CD1c-positive myeloid dendritic cell (primary cell): Measurements from ENCODE around the gene TBC1D22A.

ENCODE experiments used
- DNase-seq: peaks from one replicate; pipeline ENCODE4 v3.0.0-alpha.2; 2016; ENCODE audit errors: extremely low spot score

Gene TBC1D22A

DNA sequence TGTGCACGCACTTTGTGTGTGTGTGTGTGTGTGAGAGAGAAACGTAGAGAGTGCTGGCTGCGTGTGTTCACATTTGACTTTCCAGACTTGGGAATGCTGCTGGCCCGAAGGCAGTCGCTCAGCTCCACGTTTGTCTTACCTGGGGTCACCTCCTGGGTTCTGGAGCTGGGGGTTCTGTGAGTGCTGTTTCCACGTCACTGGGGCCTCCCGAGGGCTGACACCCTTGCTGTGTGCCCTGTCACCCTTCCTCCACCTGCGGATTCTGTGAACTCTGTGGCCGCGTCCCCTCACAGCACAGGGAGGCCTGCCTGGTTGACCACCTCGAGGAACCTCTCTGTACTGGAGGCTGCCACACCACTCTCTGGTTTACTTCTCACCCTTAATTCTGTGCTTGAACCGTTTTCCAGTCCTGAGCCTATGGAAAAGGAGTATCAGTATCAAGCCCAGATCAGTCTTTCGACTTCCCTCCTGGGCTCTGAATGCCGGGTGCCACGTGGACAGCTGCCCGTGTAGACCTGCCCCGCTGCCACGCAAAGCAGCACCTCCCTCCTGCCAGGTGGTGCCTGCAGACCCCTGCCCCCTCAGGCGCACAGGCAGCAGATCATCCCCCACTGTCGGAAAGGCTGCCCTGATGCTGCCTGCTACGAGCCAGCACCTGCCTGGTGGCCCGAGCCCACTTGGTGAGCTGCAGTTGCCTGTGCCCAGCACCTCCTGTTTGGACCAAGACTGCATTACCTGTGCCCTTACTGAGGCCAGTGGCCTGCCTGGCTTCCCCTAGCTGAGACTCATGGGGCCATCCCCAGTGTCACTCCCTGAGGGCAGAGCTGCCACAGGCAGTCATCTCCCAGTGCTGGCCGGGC lies 233.3 kb downstream of the TBC1D22A start:
- no peak for DNase-seq

DNA sequence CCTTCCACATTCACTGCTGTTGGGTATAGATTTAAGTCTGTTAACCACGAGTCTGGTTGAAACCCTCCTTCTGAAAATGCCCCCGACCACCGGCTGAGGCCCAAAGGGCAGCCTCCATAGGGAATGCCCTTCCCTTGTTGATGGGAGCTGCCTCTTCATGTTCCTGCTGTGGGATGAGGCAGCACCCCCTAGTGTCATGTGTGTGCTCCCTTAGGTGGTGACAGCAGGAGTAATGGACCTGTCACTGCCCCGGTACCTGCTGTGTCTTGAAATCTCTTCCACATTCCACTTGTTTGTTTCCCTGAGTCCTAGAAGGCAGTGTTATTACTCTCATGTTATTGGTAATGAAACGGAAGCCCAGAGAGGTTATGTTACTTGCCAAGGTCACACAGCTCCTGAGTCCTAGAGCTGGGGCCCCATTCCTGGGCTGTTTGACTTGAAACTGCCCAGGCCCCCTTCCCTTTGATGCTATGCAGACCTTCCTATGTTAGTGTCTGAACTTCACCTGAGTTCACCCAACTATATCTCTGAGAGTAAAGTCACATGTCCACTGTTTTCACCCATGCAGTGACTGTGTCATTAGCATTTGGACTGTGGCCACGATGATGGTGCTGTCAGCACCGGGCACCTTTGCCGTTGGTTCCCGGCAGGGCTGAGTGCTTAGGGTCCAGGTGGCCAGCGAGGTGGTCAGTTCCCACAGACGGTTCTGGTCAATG lies 234.3 kb downstream of the TBC1D22A start:
- no peak for DNase-seq

DNA sequence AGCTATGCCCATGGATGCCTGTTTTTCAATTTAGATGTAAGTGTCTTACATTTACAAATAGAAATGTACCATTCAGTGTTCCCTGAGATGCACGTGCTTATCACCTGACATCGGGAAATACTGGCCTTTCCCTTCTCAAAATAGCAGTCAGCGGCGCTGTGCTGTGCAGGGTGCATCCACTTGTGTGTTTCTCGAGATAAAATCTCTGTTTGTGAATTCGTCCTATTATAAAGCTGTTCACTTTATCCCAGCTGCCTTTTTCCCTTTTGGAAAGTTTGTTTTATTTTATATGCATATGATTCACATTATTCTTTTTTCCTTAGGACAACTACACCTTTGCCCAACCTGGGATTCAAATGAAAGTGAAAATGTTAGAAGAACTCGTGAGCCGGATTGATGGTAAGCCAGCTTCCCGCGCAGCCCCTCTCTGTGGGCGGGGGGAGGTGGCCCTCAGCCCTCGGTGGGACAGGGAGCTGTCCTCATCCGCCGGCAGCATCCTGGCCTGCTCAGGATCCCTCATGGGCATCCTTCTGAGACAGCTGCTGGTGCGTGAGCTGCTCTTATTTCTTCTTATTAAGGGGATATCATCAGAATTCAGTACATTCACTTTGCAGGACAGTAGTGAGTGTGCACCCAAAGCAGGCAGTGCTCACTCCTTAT lies 235.0 kb downstream of the TBC1D22A start:
- DNase-seq, result no peak

DNA sequence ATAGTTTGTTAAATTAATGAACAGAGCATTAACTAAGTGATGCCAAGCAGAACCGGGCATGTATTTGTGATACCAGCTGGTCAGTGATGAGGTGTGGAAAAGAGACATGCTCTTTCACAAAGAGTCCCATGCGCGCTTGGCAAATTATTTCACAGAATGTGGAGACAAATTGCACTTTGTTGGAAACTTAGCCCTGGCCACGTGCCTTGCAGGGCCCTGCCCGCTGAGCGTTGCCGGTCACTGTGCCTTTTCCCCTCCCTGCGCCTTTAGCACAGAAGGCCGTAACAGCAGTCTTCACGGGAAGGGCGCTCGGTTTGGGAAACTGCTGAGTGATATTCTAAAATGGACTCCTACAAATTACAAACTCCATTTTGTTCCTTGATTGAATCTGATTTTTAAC lies 235.9 kb downstream of the TBC1D22A start:
- no peak for DNase-seq

DNA sequence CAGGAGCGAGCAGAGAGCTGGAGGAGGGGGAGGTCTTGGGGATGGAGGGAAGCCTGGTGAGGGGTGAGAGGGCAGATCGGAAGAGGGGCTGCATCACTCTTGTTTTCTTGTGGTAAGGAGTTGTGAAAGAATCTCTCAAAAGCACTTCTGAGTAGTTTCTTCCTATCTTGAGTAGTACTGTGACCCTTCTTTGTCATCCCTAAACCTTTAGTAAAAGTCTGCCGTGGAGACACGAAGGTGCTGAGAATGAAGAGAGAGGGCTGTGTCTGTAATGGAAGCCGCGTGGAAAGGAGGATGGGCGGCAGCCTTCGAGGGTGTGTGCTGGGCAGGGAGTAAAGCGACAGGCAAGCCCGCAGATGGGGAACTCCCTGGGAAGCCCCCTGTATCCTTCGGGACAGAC lies 237.8 kb downstream of the TBC1D22A start:
- DNase-seq, result no peak

DNA sequence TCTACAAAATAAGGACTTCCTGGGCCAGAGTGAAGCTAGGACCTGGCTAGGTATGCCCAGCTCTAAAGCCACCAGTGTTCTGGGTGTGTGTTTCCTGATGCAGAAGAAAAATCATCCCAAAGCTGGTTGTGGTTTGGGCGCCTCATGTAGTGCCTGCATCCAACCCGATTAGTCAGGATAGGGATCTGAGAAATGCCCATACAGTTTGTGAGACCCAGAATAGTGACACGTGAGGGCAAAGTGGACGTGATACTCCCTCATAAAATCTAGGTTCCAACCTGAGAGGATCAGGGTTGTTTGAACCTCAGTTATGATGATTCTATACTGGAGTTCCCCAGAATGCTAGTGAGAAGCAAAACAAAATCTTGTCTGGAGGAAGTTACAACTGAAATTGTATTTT lies 238.4 kb downstream of the TBC1D22A start:
- no peak for DNase-seq

DNA sequence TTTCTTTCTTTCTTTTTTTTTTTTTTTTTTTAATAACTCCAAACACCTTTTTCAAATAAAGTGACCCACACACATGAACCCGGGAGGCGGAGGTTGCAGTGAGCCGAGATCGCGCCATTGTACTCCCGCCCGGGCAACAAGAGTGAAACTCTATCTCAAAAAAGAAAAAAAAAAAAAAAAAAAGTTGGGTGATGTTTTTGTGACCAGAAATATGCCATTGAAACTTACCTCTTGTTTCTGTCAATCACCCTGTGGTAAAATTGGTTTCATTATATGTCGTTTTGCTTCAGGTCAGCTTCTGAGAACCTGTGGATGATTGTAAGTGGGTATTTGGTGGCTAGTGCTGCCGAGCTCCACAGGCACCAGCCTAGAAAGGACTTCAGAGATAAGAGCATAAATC lies 238.8 kb downstream of the TBC1D22A start:
- no peak for DNase-seq

DNA sequence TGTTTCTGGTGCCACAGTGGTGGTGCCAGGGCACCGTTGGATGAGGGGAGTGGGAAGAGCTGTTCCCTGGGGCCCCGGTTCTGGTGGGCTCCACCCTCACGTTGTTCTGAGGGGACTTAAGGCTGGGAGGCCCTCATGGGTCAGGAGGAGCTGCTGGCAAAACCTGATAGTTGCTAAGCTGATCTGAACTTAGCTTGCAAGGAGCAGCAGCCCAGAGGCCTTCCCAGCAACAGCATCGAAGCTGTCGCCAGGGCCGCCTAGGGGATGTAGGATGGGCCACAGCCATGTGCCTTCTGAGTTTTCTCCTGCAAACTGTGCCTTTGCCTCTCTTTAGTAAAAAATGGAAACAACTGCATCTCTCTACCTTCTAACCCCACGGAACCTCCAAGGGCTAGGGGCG lies 240.2 kb downstream of the TBC1D22A start:
- DNase-seq, result no peak

DNA sequence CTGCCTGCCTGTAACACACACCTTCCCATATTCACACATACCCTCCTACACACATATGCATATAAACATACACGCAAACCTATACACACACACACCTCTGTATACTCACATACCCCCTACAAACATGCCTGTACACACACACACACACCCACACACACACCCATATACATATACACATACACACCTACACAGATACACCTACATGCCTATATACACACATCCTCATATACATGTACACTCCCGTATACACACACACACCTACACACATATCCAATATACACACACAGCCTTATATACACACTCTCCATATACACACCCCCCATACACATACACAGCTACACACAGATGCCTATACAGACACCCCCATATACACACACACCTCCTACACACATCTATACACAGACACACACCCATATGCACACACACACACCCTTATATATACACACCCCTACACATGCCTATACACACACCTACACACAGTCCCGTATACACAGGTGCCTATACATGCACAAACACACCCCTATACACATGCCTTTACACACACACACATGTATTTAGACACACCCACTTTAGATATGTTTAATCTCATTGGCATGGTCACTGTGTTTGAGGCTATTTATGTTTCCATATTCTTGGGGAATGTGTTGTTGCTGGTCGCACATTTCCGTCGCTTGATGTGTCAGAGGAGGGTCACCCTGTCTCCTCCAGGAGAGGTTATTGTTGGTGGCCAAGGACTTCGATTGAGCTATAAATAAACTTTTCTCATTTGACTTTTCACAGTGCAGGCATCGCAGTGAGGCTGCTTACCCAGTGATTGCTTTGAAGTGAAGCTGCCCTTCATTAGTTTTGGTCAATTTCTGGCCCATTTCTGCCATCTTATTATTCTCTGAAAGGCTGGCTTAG lies 243.3 kb downstream of the TBC1D22A start:
- DNase-seq, result no peak

DNA sequence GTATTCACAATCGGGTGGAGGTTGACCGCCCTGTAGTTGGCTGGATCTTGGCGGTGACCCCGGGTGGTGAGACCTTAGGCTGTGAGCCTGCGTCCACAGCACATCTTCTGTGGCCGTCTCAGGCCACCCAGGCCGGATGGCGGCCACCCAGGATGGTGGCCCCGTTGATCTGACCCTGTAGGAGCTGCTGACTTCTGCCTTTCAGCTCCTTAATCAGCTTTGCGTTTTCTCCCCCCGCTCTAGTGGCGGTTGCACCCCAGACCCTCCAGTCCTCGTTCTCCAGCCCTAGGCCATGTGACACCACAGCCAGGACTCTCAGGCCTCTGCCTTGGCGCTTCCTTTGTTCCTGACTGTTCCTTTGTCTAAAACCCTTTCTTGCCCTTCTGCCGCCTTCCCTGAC lies 244.0 kb downstream of the TBC1D22A start:
- DNase-seq, result no peak

DNA sequence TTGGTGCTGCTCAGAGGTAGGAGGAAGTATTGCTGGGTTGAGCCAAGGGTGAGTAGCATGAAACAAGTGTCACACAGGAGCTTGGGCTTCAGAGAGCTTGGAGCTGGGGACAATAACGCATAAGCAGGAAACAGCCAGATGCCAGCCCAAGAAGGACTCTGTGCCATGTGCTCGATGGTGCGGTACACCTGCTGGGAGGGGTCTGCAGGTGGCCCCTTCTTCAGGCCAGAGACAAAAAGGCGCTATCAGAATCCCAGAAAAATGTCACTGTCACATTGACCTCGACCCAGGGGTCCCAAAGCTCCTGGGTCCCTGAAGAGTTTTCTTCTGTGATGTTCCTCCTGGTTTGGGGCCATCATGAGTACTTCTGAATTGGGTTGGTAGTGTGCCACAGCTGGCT lies 244.4 kb downstream of the TBC1D22A start:
- DNase-seq, result no peak

DNA sequence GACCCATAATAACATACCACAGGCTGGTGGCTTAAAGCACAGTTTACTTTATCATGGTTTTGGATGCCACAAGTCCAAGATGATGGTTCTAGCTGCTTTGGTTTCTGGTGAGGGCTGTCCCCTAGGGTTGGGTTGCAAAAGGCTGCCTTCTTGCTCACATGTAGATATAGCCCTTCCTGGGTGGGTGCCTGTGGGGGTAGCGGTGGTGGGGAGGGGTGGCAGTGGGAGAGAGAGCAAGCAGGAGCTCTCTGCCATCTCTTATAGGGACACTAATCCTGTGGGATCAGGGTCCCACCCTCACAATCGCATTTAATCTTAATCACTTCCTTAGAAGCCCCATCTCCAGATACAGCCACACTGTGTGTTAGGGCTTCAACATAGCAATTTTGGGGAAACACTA lies 245.0 kb downstream of the TBC1D22A start:
- DNase-seq, result no peak

DNA sequence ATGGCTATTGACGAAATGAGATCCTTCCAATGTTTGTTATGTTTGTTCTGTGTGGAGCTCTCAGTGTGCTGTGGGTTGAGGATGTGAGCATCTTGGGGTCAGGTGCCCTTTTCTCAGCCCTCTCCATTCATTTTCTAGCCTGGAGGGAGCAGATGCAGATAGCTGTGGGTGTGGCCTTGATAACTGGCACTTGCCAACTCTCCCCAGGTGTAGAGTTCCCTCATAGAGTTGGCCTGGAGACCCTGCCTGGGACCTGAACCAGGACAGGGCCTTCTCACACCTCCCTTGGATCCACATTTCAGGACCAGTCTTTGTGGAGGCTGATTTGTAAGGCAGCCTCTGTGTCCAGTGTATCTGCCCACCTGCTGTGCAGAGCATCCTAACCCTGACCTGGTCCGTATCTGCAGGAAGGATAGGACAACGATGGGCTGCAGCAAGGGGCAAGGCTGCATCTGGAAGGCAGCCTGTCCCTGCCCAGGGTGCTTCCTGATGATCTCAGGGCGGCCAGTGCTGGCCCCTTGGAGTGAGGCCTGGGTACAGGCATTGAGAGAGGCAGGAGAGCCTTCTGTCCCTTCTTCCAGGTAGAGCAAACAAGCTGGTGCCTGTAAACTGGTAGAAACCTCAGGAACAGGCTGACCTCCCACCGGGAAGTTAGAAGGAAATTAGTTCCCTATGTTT lies 245.9 kb downstream of the TBC1D22A start:
- DNase-seq, result no peak

DNA sequence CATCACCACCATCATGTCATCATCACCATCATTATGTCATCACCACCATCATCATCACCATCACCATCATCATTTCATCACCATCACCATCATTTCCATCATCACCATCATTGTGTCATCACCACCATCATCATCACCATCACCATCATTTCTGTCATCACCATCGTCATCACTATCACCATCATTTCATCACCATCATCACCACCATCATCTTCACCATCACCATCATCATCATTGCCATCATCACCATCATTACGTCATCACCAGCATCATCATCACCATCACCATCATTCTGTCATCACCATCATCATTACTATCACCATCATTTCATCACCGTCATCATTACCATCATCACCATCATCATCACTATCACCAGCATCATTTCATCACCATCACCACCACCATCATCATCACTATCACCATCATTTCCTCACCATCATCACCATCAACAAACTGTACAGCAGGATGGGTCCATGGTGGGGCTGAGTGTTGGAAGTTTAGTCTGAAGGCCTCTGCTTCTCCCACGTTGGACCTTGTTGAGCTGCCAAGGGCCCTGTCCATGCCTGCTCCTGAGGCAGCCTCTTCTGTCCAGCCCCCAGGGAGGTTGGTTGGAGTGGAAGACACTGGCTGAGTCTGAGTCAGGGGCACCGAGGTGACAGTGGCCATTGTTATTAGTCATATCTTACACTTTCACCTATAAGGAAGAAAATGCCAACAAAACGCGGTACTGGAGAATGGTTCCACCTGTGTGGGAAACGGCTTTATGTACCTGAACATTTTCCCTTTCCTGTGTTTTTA lies 247.1 kb downstream of the TBC1D22A start:
- DNase-seq, result no peak

DNA sequence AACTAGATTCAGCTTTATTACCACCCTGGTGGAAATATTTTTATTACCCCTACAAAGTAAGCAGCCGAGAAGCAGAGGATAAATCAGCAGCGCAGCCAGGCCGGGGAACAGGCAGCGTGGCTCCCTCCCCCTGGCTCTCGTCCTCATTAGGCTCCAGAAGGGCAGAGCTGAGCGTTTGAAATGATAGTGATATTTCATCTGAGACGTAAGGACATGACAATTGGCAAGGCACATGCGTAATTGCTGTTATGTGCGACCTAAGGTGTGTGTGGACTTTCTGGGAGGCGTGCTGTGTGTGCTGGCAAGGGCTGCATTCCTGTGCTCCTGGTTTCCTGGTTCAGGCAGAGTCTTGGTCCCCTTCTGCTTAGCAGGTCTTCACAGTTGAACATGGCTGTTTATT lies 247.8 kb downstream of the TBC1D22A start:
- no peak for DNase-seq

DNA sequence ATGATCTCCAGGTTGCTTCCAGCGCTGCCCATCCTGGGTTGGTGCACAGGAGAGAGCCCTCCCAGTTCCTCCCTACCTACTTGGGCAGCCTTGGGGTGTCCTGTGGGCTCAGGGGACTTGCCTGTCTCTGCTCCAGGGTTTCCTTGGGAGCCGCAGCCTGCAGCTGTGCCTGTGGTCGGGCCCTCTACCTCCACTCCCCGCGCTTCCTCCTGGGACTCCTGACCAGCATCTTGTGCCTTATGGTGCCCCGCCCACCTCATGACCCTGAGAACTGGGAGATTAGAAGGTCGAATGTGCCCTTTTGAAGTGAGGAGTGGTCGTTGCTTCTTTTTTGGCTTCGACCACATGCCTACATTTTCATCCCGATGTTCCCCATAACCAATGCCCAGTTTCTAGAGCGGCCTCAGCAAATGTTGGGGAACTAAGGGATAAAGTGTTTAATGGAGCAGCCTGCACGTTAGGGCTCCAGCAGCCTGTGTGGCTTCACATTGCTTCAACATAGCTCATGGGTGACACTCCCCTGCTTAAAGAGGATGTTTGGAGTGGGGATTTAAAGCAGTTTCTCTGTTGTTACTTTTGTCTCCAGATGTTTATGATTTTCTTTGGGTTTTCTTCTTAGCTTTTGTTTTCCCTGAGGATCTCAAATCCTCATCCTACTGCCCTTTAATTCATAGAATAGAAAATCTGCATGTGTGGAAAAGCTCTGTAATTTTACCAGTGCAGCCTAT lies 248.8 kb downstream of the TBC1D22A start:
- DNase-seq, result no peak

DNA sequence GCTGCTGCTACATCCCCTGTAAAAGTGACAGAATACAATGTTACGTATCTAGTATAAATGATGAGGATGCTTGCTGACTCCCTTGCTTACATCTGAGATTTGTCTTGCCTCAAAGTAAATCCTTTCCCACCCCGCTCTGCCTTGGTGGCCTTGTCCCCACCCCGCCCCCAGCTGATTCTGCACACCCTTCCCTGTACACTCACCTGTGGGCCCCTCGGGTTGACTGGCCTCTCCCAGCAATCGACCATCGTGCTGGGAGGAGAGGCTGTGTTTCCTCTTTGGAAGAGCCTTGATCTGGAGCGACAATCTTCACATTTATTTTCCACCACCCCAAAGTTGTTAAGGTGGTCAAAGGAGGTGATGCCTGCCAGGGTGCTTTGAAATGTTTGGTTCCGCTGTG lies 249.4 kb downstream of the TBC1D22A start:
- no peak for DNase-seq

DNA sequence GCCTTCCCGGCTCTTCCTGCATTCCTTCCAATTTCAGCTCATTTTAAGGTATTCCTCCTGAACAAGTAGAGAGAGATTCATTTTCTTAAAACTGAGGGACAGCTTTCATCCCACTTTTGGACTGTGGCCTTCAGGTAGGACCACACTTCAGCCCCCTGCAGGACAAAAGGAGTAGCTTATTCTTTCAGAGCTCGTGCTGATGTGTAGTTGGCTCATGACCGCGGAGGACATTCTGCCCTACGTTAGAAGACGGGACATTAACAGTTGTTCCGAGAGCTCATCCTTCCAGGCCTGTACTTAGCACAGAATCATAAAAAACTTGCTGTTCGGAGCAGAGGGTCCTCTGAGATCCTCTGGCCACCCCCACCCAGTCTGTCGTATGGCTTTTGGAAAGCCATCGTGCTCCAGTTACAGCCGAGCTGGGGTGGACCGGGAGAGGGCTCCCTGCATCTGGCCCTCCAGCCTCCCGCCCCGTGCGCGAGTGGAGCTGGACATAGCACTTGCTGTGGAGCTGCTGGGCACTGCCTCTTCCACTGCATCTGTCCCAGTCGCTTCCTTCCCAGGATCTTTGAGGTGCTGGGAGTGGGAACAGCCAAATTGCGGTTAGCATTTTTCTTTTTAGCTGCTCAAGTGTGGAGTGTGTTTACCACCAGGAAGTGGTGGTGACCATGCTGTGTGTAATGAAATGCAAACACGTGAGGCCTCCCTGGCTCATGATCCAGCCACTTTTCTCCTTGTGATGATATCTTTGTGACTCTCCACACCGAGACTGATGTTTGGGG lies 250.3 kb downstream of the TBC1D22A start:
- DNase-seq, result no peak
